NCI-H1436 (cell line): ENCODE data around the gene HRNR.
A peak's percentile ranks its signal among the peaks of the same experiment; 100 is the strongest.

Experiments used
- DNase-seq: peaks from one replicate; lab custom pipeline; 2025; lab: John Stamatoyannopoulos, UW

HRNR gene

GRCh38 chr1:152188673-152189591, 35.1 kb downstream of the HRNR start:
- DNase-seq: no peak

GRCh38 chr1:152186556-152187285, 37.3 kb downstream of the HRNR start:
- DNase-seq: no peak

- DNase-seq: peak; percentile 61
Observed at GRCh38 chr1:152185544-152186391, 38.2 kb downstream of the HRNR start.

- no peak for DNase-seq
Observed at GRCh38 chr1:152182944-152183361, 41.0 kb downstream of the HRNR start.

GRCh38 chr1:152182431-152182830, 41.6 kb downstream of the HRNR start:
- DNase-seq: peak; percentile 5

- no peak for DNase-seq
Observed at GRCh38 chr1:152179566-152179965, 44.4 kb downstream of the HRNR start.

GRCh38 chr1:152170287-152170905, 53.6 kb downstream of the HRNR start:
- DNase-seq: no peak

GRCh38 chr1:152169366-152170025, 54.5 kb downstream of the HRNR start:
- no peak for DNase-seq

- DNase-seq: no peak
Observed at GRCh38 chr1:152168535-152168868, 55.5 kb downstream of the HRNR start.

- no peak for DNase-seq
Observed at GRCh38 chr1:152167835-152168534, 56.0 kb downstream of the HRNR start.

- DNase-seq: no peak
Observed at GRCh38 chr1:152166966-152167365, 57.0 kb downstream of the HRNR start.

- DNase-seq: no peak
Observed at GRCh38 chr1:152165286-152166077, 58.5 kb downstream of the HRNR start.

GRCh38 chr1:152164517-152165136, 59.4 kb downstream of the HRNR start:
- no peak for DNase-seq

GRCh38 chr1:152162792-152163463, 61.1 kb downstream of the HRNR start:
- DNase-seq: no peak
